Measurements from ENCODE around the gene MSH5. TPM values are rescaled to one million over a fixed set of nuclear protein-coding genes. Genes with fewer than 3 reads are reported as not detected.

The MSH5 gene
- total RNA-seq, 1 donor from 2014 or later, result 13.0 TPM

Other genes with a start within 250 kb of the MSH5 start
- 11.6 and 21.9 TPM in 2 replicates for gene MICB, start 241.9 kb upstream of the MSH5 start, total RNA-seq
- not detected in 2 replicates for gene MCCD1, start 211.0 kb upstream of the MSH5 start, total RNA-seq
- 355 and 485 TPM in 2 replicates for gene DDX39B, start 198.0 kb upstream of the MSH5 start, total RNA-seq
- gene ATP6V1G2, start 193.4 kb upstream of the MSH5 start, total RNA-seq, result 2.0 and 3.0 TPM in 2 replicates
- 26.0 and 36.1 TPM in 2 replicates for gene NFKBIL1, start 192.4 kb upstream of the MSH5 start, total RNA-seq
- not detected in 2 replicates for gene LTA, start 167.7 kb upstream of the MSH5 start, total RNA-seq
- gene TNF, start 164.4 kb upstream of the MSH5 start, total RNA-seq, result not detected in 2 replicates
- 0.25 TPM in 1 of 2 replicates, not detected in the other for gene LTB, start 157.6 kb upstream of the MSH5 start, total RNA-seq
- not detected in 2 replicates for gene LST1, start 153.7 kb upstream of the MSH5 start, total RNA-seq
- not detected in 2 replicates for gene NCR3, start 147.0 kb upstream of the MSH5 start, total RNA-seq
- gene AIF1, start 124.8 kb upstream of the MSH5 start, total RNA-seq, result not detected in 2 replicates
- 42.2 and 46.1 TPM in 2 replicates for gene PRRC2A, start 119.3 kb upstream of the MSH5 start, total RNA-seq
- gene BAG6, start 87.3 kb upstream of the MSH5 start, total RNA-seq, result 122 and 128 TPM in 2 replicates
- gene APOM, start 84.1 kb upstream of the MSH5 start, total RNA-seq, result 0.89 and 1.2 TPM in 2 replicates
- gene C6orf47, start 79.2 kb upstream of the MSH5 start, total RNA-seq, result 22.6 and 28.4 TPM in 2 replicates
- 13.0 and 18.5 TPM in 2 replicates for gene GPANK1, start 75.0 kb upstream of the MSH5 start, total RNA-seq
- gene CSNK2B, start 73.9 kb upstream of the MSH5 start, total RNA-seq, result 82.2 and 114 TPM in 2 replicates
- gene LY6G5B, start 70.0 kb upstream of the MSH5 start, total RNA-seq, result 3.0 and 3.4 TPM in 2 replicates
- 0.33 and 0.37 TPM in 2 replicates for gene LY6G5C, start 58.9 kb upstream of the MSH5 start, total RNA-seq
- gene ABHD16A, start 36.7 kb upstream of the MSH5 start, total RNA-seq, result 42.8 and 50.0 TPM in 2 replicates
- gene LY6G6F, start 33.1 kb upstream of the MSH5 start, total RNA-seq, result not detected in 2 replicates
- not detected in 2 replicates for gene LY6G6D, start 24.7 kb upstream of the MSH5 start, total RNA-seq
- gene LY6G6C, start 18.3 kb upstream of the MSH5 start, total RNA-seq, result not detected in 2 replicates
- gene MPIG6B, start 16.6 kb upstream of the MSH5 start, total RNA-seq, result not detected in 2 replicates
- 39.3 and 81.0 TPM in 2 replicates for gene DDAH2, start 10.7 kb upstream of the MSH5 start, total RNA-seq
- 791 and 1,362 TPM in 2 replicates for gene CLIC1, start 3.5 kb upstream of the MSH5 start, total RNA-seq
- 1.00 and 1.2 TPM in 2 replicates for gene SAPCD1, start 22.7 kb downstream of the MSH5 start, total RNA-seq
- gene VWA7, start 37.3 kb downstream of the MSH5 start, total RNA-seq, result 0.11 and 0.25 TPM in 2 replicates
- gene VARS1, start 55.7 kb downstream of the MSH5 start, total RNA-seq, result 68.7 and 88.5 TPM in 2 replicates
- 34.9 and 48.9 TPM in 2 replicates for gene LSM2, start 67.0 kb downstream of the MSH5 start, total RNA-seq
- gene HSPA1L, start 75.3 kb downstream of the MSH5 start, total RNA-seq, result 0.89 and 1.7 TPM in 2 replicates
- gene HSPA1A, start 75.5 kb downstream of the MSH5 start, total RNA-seq, result 60.4 and 107 TPM in 2 replicates
- gene HSPA1B, start 87.7 kb downstream of the MSH5 start, total RNA-seq, result 94.5 and 181 TPM in 2 replicates
- gene NEU1, start 122.8 kb downstream of the MSH5 start, total RNA-seq, result 72.7 and 128 TPM in 2 replicates
- gene SLC44A4, start 139.0 kb downstream of the MSH5 start, total RNA-seq, result 0.25 TPM in 1 of 2 replicates, not detected in the other
- 74.0 and 94.5 TPM in 2 replicates for gene EHMT2, start 157.7 kb downstream of the MSH5 start, total RNA-seq
- gene ZBTB12, start 162.1 kb downstream of the MSH5 start, total RNA-seq, result 4.9 and 8.1 TPM in 2 replicates
- gene C2, start 187.7 kb downstream of the MSH5 start, total RNA-seq, result 0.77 and 2.0 TPM in 2 replicates
- gene CFB, start 206.1 kb downstream of the MSH5 start, total RNA-seq, result 2.3 and 5.6 TPM in 2 replicates
- gene NELFE, start 219.0 kb downstream of the MSH5 start, total RNA-seq, result 121 and 171 TPM in 2 replicates
- 50.1 and 53.1 TPM in 2 replicates for gene SKIC2, start 219.2 kb downstream of the MSH5 start, total RNA-seq
- 14.1 and 17.1 TPM in 2 replicates for gene DXO, start 232.1 kb downstream of the MSH5 start, total RNA-seq
- gene C4A, start 242.1 kb downstream of the MSH5 start, total RNA-seq, result 2.3 and 13.4 TPM in 2 replicates